ENCODE results near the gene SGK1.
"Not testable (repeated sequence)": the region's sequence is repeated elsewhere in the genome, so short reads cannot be mapped to it uniquely, and the experiment has no call there.

SGK1 gene

GRCh38 chr6:134223796-134224420 lies 94.0 kb downstream of the SGK1 start:
- DNase-seq (ENCODE audit: low read depth in 2 of 2), result peak; percentile 35 to 39

GRCh38 chr6:134221250-134221649 lies 96.7 kb downstream of the SGK1 start:
- no peak for DNase-seq (ENCODE audit: low read depth in 2 of 2)

- DNase-seq (ENCODE audit: low read depth in 2 of 2), result no peak
Observed at GRCh38 chr6:134217798-134218140, 100.1 kb downstream of the SGK1 start.

- DNase-seq (ENCODE audit: low read depth in 2 of 2), result no peak
Observed at GRCh38 chr6:134217105-134217797, 100.7 kb downstream of the SGK1 start.

DNA sequence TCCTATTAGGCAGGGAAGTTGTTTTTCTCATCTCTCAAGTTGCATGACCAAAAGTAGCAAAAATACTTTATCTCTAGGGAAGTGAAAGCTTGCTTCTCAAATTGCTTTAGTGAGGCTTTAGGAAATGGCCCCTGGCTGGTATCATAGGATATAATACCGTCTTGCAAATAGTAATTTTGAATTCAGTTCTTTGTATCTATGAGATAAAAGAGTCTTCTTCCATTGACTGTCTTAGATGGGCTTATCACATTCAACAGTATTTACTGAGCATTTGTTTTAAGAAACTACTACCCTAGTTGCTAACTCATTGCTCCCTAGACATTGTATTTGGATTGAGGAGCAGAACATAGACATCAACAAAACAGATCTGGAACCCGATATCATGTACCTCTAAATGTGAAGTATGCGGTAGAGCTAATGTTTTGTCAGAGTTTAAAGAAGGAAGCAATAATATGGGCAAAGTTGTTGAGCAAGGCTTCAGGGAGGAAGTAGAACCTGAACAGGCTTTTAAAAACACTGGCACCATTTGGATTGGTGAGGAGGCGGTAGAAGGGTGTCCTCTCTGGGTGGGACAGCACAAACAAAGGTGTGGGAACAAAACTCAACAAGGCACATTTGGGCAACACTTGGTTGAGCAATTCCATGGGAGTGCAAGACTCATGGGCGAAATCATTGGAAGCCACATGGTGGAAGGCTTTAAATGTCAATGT lies 101.5 kb downstream of the SGK1 start:
- DNase-seq (ENCODE audit: low read depth in 2 of 2), result no peak

- DNase-seq (ENCODE audit: low read depth in 2 of 2), result not testable (repeated sequence)
Observed at GRCh38 chr6:134213410-134213809, 104.5 kb downstream of the SGK1 start.

GRCh38 chr6:134211297-134211696 lies 106.6 kb downstream of the SGK1 start:
- no peak for DNase-seq (ENCODE audit: low read depth in 2 of 2)

GRCh38 chr6:134207421-134207820 lies 110.5 kb downstream of the SGK1 start:
- DNase-seq (ENCODE audit: low read depth in 2 of 2), result no peak

GRCh38 chr6:134205366-134205765 lies 112.5 kb downstream of the SGK1 start:
- no peak for DNase-seq (ENCODE audit: low read depth in 2 of 2)

- not testable (repeated sequence) for DNase-seq (ENCODE audit: low read depth in 2 of 2)
Observed at GRCh38 chr6:134204759-134205158, 113.2 kb downstream of the SGK1 start.

- DNase-seq (ENCODE audit: low read depth in 2 of 2), result no peak
Observed at GRCh38 chr6:134204031-134204430, 113.9 kb downstream of the SGK1 start.

DNA sequence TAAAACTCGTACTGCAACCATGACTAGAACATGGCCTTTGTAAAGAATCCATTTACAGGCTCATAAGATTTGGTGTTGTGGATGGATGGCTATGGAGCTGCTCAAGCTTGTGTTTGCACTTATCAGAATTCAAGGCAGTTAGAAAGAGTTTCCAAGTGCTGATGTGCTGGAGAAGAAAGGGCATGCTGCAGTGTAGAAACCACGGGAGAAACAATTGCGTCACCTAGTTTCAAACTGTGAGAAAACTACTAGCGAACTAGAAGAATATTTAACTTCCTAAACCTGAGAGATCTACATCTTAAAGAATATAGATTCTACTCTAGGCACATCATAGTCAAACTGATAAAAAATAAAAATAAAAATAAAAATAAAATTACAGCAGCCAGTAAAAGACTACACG lies 116.2 kb downstream of the SGK1 start:
- no peak for DNase-seq (ENCODE audit: low read depth in 2 of 2)

GRCh38 chr6:134199848-134200606 lies 117.9 kb downstream of the SGK1 start:
- no peak for DNase-seq (ENCODE audit: low read depth in 2 of 2)

GRCh38 chr6:134198093-134198492 lies 119.8 kb downstream of the SGK1 start:
- no peak for DNase-seq (ENCODE audit: low read depth in 2 of 2)

- not testable (repeated sequence) for DNase-seq (ENCODE audit: low read depth in 2 of 2)
Observed at GRCh38 chr6:134197685-134198084, 120.2 kb downstream of the SGK1 start.

DNA sequence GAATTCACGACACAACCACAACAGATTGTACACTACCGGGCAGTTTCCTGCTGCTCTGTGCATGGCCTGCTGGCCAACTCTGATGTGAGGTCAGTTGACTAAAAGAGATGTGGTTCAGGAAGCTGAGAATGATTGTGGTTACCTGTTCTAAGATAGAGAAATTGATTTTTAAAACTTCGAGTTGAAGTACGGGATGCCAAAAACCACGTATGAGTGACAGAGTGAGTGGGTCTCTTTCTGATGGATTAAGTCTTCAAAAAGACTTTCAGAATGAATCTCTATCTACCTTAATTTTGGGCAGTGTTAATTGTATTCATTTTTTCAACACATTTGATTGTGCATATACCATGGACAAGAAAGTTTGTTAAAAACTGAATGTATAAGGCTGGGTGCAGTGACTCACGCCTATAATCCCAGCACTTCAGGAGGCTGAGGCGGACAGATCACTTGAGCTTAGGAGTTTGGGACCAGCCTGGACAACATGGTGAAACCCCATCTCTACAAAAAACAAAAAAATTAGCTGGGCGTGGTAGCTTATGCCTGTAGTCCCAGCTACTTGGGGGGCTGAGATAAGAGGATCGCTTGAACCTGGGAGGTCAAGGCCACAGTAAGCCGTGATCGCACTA lies 121.2 kb downstream of the SGK1 start:
- DNase-seq (ENCODE audit: low read depth in 2 of 2), result no peak

GRCh38 chr6:134195985-134196384 lies 121.9 kb downstream of the SGK1 start:
- no peak for DNase-seq (ENCODE audit: low read depth in 2 of 2)

GRCh38 chr6:134195164-134195906 lies 122.6 kb downstream of the SGK1 start:
- no peak for DNase-seq (ENCODE audit: low read depth in 2 of 2)

DNA sequence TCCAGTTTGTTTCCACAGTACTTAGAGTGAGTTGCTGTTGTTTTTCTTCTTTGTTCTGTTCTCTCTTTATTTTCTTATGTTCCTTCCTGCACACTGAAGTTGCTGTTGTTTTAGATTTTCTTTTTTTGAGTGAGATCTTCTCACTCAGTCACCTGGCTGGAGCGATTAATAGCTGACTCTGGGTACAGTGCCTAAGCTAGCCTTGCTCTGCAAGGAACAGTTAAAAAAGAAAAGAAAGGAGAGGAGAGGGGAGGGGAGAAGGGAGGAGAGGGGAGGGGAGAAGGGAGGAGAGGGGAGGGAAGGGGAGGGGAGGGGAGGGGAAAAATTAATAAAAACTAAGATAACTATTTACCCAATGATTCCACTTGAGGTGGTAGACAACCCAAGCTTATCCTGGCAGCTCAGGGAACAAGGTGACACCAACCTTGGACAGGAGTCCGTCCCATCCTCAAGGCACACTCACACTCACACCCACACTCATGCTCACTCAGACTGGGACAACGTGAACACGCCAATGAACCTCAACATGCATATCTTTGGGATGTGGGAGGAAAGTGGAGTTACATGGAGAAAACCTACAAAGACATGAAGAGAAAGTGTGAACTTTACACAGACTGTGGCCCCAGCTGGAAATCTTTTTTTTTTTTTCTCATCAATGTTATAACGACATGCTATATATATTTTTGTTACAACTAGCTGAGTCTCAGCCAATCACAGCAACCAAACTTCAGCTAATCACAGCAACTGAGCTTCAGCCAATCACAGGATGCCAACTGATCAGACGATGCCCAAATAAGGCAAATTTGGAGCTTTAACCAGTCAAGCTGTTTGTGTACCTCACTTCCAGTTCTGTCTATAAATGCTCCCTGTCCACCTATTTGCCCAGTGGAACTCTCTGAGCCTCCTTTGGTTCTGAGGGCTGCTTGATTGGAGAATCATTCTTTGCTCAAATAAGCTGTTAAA lies 124.1 kb downstream of the SGK1 start:
- DNase-seq (ENCODE audit: low read depth in 2 of 2), result no peak

DNA sequence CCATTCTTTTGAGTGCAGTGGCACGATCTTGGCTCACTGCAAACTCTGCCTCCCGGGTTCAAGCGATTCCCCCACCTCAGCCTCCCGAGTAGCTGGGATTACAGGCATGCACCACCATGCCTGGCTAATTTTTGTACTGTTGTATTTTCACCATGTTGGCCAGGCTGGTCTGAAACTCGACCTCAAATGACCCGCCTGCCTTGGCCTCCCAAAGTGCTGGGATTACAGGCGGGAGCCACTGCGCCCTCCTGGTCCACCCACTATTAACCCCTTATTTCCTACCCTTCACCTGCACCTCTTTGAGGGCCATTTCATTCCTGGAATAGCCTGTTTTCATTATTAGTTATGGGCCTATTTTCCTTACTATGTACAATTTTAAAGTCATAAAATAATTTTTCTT lies 125.3 kb downstream of the SGK1 start:
- DNase-seq (ENCODE audit: low read depth in 2 of 2), result not testable (repeated sequence)

Data from fibroblast of skin of left quadriceps (primary cell).